ENCODE data around the gene RPS6KB1. TPM values are rescaled to one million over a fixed set of nuclear protein-coding genes. Genes with fewer than 3 reads are reported as not detected.

Gene RPS6KB1
- polyA plus RNA-seq, 1 of the 3 experiments (the other 2 are of a cell fraction), result 13.4 TPM

DNA sequence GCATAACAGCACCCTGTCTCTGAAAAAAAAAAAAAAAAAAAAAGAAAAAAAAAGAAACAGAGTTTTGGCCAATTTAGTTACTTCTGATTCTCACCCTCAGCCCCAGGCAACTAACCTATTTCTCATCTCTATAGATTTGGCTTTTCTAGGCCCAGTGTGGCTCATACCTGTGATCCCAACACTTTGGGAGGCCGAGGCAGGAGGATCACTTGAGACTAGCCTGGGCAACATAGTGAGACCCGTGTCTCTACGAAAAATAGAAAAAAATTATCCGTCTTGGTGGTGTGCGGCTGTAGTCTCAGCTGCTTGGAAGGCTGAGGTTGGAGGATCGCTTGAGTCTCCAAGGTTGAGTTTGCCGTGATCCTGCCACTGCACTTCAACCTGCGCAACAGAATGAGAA, 8.7 kb downstream of the RPS6KB1 start (continued):
- TF ChIP-seq IRF3 (IDR thresholded peaks at IDR 0.05; ENCODE audit: low read depth, low read length) (no peak), REST (IDR thresholded peaks at IDR 0.05; ENCODE audit: low read depth, low read length) (no peak), MXI1 (IDR thresholded peaks at IDR 0.05; ENCODE audit: low read depth, low read length) (no peak), CHD2 (IDR thresholded peaks at IDR 0.05; ENCODE audit: low read length, partially characterized antibody) (no peak), JUND (IDR thresholded peaks at IDR 0.05) (no peak)

DNA sequence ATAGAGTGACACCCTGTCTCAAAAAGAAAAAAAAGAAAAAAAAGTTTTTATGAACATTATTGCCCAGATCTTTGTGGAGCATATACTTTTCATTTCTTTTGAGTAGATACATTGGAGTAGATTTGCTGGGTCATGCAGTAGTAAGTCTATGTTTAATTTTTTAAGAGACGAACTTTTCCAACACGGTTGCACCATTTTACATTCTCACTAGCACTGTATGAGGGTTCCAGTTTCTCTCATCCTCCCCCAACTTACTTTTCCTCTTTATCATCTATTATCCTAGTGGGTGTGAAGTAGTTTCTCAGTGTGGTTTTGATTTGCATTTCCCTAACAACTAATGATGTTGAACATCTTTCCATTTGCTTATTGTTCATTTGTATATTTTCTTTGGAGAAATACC, 10.5 kb downstream of the RPS6KB1 start:
- ChIA-PET POLR2A (no interaction called here), CTCF (interaction anchor here (1.6 to 5.5 kb wide), 3 partner anchors 10 to 156 kb away, joined by 4 to 43 read pairs (median 5); no protein-coding TSS in a partner anchor)
- 90% methylated on average over 2 of the region's 2 CpGs for WGBS (ENCODE audit: low lambda C conversion rate)
- peaks cover 99% of the 10 kb centered on the region for H3K79me2 ChIP-seq (ENCODE audit: insufficient read depth)
- no peaks in the 10 kb centered on the region for H3K27me3 ChIP-seq (ENCODE audit: insufficient read depth)
- no peak overlapping the region for H3K4me2 ChIP-seq
- H3K9me3 ChIP-seq, result no peaks in the 10 kb centered on the region
- H3K4me3 ChIP-seq (ENCODE audit: low read depth in 2 of 2, low read length in 1 of 2), result no peak overlapping the region
- H3K4me1 ChIP-seq (ENCODE audit: control insufficient read depth in 1 of 2, insufficient read depth in 2 of 2, low read depth in 1 of 2, low read length in 1 of 2), result no peaks in the 10 kb centered on the region
- H2AFZ ChIP-seq (ENCODE audit: low read depth), result no peak overlapping the region
- H3K9ac ChIP-seq, result no peak overlapping the region
- peaks cover 31% of the 10 kb centered on the region for H4K20me1 ChIP-seq (ENCODE audit: insufficient read depth)
- TF ChIP-seq REST (IDR thresholded peaks at IDR 0.05; ENCODE audit: low read depth, low read length) (no peak), RFX5 (IDR thresholded peaks at IDR 0.05; ENCODE audit: low read length) (no peak), FOSL2 (IDR thresholded peaks at IDR 0.05; ENCODE audit: borderline replicate concordance, low read depth) (no peak), TEAD4 (IDR thresholded peaks at IDR 0.05; ENCODE audit: borderline replicate concordance, insufficient read depth) (no peak), GATA2 (CRISPR knock-in tag; IDR thresholded peaks at IDR 0.05) (no peak), FOXJ3 (CRISPR knock-in tag; IDR thresholded peaks at IDR 0.05) (no peak)
- peaks cover 22% of the 10 kb centered on the region for H3F3A ChIP-seq (replicated peaks; ENCODE audit: insufficient read depth)
- H3K9me2 ChIP-seq, result no peaks in the 10 kb centered on the region
- H3K27ac ChIP-seq (ENCODE audit: low read depth in 2 of 2, low read length in 1 of 2), result no peak overlapping the region
- no peaks in the 10 kb centered on the region for H3K36me3 ChIP-seq (replicated peaks in 1 of 2; ENCODE audit: control insufficient read depth in 1 of 2, insufficient read depth in 2 of 2, low read length in 1 of 2)
- no peak for DNase-seq
